HepG2 (cell line): ENCODE results near the gene MARS1. TPM values are rescaled to one million over a fixed set of nuclear protein-coding genes. Genes with fewer than 3 reads are reported as not detected.

Experiments used
- CSRNP1 ChIP-seq: sonication (generic); formaldehyde crosslinking; IDR thresholded peaks from 2 replicates; pipeline ENCODE4 v1.8.1; 2023; ENCODE audit warnings: mild to moderate bottlenecking, missing genetic modification reagents
- HMGXB4 ChIP-seq, 2 experiments: sonication (generic) in 1 of 2; formaldehyde crosslinking in 1 of 2; IDR thresholded peaks; 2 replicates each; pipeline versions ENCODE4 v1.4.0 to v1.6.1; 2018 to 2020; ENCODE audit warnings: missing genetic modification reagents in 2 of 2, borderline replicate concordance in 1 of 2, low read depth in 1 of 2, mild to moderate bottlenecking in 1 of 2, missing biosample characterization in 1 of 2
- MAFG ChIP-seq: sonication (generic); formaldehyde crosslinking; IDR thresholded peaks from 2 replicates; pipeline ENCODE4 v1.5.1; 2020; ENCODE audit warnings: mild to moderate bottlenecking, missing genetic modification reagents
- SRSF9 ChIP-seq: fragments of 200-400 bp; formaldehyde crosslinking; IDR thresholded peaks from 2 replicates; pipeline ENCODE4 v1.6.1; 2018; ENCODE audit warnings: borderline replicate concordance, mild to moderate bottlenecking, low read depth, low read length; ENCODE audit not compliant: insufficient read depth, poor library complexity, severe bottlenecking
- ZMYM3 ChIP-seq: sonication (generic); formaldehyde crosslinking; IDR thresholded peaks from 2 replicates; pipeline ENCODE4 v1.5.1; 2020; ENCODE audit warnings: mild to moderate bottlenecking, missing genetic modification reagents
- ZNF318 ChIP-seq: sonication (generic); formaldehyde crosslinking; IDR thresholded peaks from 2 replicates; pipeline ENCODE4 v1.4.0; 2020; ENCODE audit warnings: mild to moderate bottlenecking, missing genetic modification reagents
- ZNF746 ChIP-seq: sonication (generic); formaldehyde crosslinking; IDR thresholded peaks from 2 replicates; pipeline ENCODE4 v1.8.0; 2022; ENCODE audit warnings: mild to moderate bottlenecking, missing genetic modification reagents
- polyA plus RNA-seq, 8 experiments: library from polyadenylated mRNA; depleted of rRNA in 3 of 8; stranded (reverse) in 7 of 8; unstranded in 1 of 8; fragments of >200 nt; fragmentation: Illumina TruSeq in 4 of 8; extraction: Trizol in 4 of 8; gene quantifications; 2 replicates each; pipeline versions ENCODE4 v1.2.1 to v1.2.3, GENCODE V29; 2011 to 2016; ENCODE audit warnings: low read depth in 4 of 8, missing spikeins in 1 of 8, mixed read lengths in 1 of 8; ENCODE audit not compliant: insufficient read depth in 1 of 8
- total RNA-seq, 5 experiments: library from RNA; depleted of rRNA; stranded (reverse); fragments of >200 nt; fragmentation: Illumina TruSeq; extraction: Trizol; gene quantifications; 2 replicates each; pipeline ENCODE4 v1.2.3, GENCODE V29; 2016; ENCODE audit warnings: low read depth in 1 of 5
- TF ChIP-seq, protein P1 (sequence below): sonication (generic); formaldehyde crosslinking; IDR thresholded peaks from 2 replicates; pipeline ENCODE4 v1.4.0; 2020; ENCODE audit warnings: missing genetic modification reagents, mild to moderate bottlenecking, borderline replicate concordance
- TF ChIP-seq, protein P2 (sequence below): sonication (generic); formaldehyde crosslinking; IDR thresholded peaks from 2 replicates; pipeline ENCODE4 v1.8.1; 2023; ENCODE audit warnings: missing genetic modification reagents, inconsistent platforms, borderline replicate concordance

MARS1 gene
- total and polyA plus RNA-seq, 2 of the 13 experiments (the other 11 are each of a cell fraction or from before 2014, with no cell fraction given): 115 to 181 TPM

DNA sequence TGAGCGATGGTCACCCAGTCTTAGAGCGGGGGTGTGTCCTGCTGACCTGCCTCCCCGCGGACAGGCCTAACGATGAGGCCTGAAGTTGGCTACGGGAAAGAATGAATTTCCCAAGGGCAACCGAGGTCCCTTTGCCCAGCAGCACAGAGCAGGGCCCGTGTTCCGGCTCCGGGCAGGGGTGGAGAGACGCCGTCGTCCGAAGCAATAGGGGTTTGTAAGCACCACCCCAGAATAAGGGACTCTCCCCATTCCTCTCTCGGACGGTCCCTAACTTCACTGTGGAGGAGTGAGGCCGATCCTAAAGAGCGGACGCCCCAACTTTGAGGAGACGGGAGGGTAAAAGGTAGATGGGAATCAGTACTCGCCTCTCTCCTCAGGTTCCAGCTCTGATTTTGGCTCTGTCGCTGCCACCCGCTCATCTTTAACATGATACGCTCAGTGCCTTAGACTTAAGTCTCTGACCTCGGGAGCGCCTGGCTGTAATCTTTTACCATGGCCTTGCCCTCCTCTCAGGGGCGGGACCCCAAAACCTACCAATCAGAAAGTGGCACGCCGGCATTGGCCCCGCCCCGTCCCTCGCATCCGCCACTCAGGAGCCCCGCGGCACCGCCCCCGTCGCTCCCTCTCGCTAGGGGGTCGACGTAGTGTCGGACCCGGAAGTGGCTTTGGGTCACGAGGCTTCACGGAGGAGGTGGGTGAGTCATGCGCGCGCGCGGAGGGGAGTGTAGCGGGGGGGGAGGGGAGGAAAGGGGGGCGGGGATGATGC, 32.4 kb downstream of the MARS1 start, which contains the start of gene DDIT3 (continued):
- no peak for TF ChIP-seq CSRNP1 (CRISPR knock-in tag)
- TF ChIP-seq HMGXB4 (CRISPR knock-in tag; IDR thresholded peaks at IDR 0.05; ENCODE audit: borderline replicate concordance in 1 of 2, low read depth in 1 of 2): peak in 1 of 2 experiments; percentile 84
- TF ChIP-seq, protein P1, sequence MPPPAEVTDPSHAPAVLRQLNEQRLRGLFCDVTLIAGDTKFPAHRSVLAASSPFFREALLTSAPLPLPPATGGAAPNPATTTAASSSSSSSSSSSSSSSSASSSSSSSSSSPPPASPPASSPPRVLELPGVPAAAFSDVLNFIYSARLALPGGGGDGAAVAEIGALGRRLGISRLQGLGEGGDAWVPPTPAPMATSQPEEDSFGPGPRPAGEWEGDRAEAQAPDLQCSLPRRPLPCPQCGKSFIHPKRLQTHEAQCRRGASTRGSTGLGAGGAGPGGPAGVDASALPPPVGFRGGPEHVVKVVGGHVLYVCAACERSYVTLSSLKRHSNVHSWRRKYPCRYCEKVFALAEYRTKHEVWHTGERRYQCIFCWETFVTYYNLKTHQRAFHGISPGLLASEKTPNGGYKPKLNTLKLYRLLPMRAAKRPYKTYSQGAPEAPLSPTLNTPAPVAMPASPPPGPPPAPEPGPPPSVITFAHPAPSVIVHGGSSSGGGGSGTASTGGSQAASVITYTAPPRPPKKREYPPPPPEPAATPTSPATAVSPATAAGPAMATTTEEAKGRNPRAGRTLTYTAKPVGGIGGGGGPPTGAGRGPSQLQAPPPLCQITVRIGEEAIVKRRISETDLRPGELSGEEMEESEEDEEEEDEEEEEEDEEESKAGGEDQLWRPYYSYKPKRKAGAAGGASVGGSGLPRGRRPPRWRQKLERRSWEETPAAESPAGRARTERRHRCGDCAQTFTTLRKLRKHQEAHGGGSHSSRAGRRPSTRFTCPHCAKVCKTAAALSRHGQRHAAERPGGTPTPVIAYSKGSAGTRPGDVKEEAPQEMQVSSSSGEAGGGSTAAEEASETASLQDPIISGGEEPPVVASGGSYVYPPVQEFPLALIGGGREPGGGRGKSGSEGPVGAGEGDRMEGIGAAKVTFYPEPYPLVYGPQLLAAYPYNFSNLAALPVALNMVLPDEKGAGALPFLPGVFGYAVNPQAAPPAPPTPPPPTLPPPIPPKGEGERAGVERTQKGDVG (CRISPR knock-in tag): no peak
- no peak for TF ChIP-seq MAFG (CRISPR knock-in tag)
- TF ChIP-seq ZMYM3: no peak
- TF ChIP-seq ZNF318: peak; percentile 82; the same call in 1 of the 2 replicates
- TF ChIP-seq SRSF9: no peak
- TF ChIP-seq ZNF746 (CRISPR knock-in tag): peak; percentile 19; the same call in 1 of the 2 replicates
- TF ChIP-seq, protein P2, sequence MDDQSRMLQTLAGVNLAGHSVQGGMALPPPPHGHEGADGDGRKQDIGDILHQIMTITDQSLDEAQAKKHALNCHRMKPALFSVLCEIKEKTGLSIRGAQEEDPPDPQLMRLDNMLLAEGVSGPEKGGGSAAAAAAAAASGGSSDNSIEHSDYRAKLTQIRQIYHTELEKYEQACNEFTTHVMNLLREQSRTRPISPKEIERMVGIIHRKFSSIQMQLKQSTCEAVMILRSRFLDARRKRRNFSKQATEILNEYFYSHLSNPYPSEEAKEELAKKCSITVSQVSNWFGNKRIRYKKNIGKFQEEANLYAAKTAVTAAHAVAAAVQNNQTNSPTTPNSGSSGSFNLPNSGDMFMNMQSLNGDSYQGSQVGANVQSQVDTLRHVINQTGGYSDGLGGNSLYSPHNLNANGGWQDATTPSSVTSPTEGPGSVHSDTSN (CRISPR knock-in tag): no peak
